Fibroblast of skin of right quadriceps (primary cell): ENCODE data around the gene MMP24OS.
"Not testable (repeated sequence)": the region's sequence is repeated elsewhere in the genome, so short reads cannot be mapped to it uniquely, and the experiment has no call there.

Experiments
- DNase-seq: peaks from one replicate; pipeline ENCODE4 v3.0.0-alpha.2; 2013

The MMP24OS gene

GRCh38 chr20:35277531-35278395 lies at the start of gene MMP24OS:
Gene MMP24OS, minus strand, starts transcription at chr20:35278122. Its CDS starts 193 bp downstream, at chr20:35277929.
- DNase-seq: peak; percentile 85

- no peak for DNase-seq
Measured at GRCh38 chr20:35327074-35327976, 49.4 kb upstream of the MMP24OS start.

- no peak for DNase-seq
Measured at GRCh38 chr20:35326740-35327073, 48.8 kb upstream of the MMP24OS start.

- DNase-seq: peak; percentile 45
Measured at GRCh38 chr20:35326021-35326739, 48.3 kb upstream of the MMP24OS start.

GRCh38 chr20:35325401-35325800 lies 47.5 kb upstream of the MMP24OS start:
- DNase-seq: no peak

GRCh38 chr20:35320396-35321126 lies 42.6 kb upstream of the MMP24OS start:
- DNase-seq: peak; percentile 90

GRCh38 chr20:35319871-35320197 lies 41.9 kb upstream of the MMP24OS start:
- peak; percentile 86 for DNase-seq

- DNase-seq: peak; percentile 89
Measured at GRCh38 chr20:35319192-35319870, 41.4 kb upstream of the MMP24OS start.

GRCh38 chr20:35318502-35319157 lies 40.7 kb upstream of the MMP24OS start:
- DNase-seq: peak; percentile 86

- DNase-seq: no peak
Measured at GRCh38 chr20:35317416-35318210, 39.7 kb upstream of the MMP24OS start.

- DNase-seq: no peak
Measured at GRCh38 chr20:35316086-35316485, 38.2 kb upstream of the MMP24OS start.

GRCh38 chr20:35315632-35316020 lies 37.7 kb upstream of the MMP24OS start:
- DNase-seq: not testable (repeated sequence)

- peak; percentile 72 for DNase-seq
Measured at GRCh38 chr20:35314816-35315631, 37.1 kb upstream of the MMP24OS start.

- peak; percentile 91 for DNase-seq
Measured at GRCh38 chr20:35312318-35312717, 34.4 kb upstream of the MMP24OS start.

- DNase-seq: no peak
Measured at GRCh38 chr20:35311822-35312221, 33.9 kb upstream of the MMP24OS start.

GRCh38 chr20:35311409-35311808 lies 33.5 kb upstream of the MMP24OS start:
- DNase-seq: peak; percentile 43

GRCh38 chr20:35307666-35308653 lies 30.0 kb upstream of the MMP24OS start:
- DNase-seq: peak; percentile 81

- peak; percentile 81 for DNase-seq
Measured at GRCh38 chr20:35306931-35307517, 29.1 kb upstream of the MMP24OS start.
